H1 (cell line): Measurements from ENCODE around the gene TRDN. TPM values are rescaled to one million over a fixed set of nuclear protein-coding genes. Genes with fewer than 3 reads are reported as not detected.

ENCODE experiments used
- CTCF ChIA-PET: fragments of 300-600 bp; sonication (Branson Sonifier 250); formaldehyde crosslinking; loops from one replicate; lab custom pipeline; 2021; ENCODE audit not compliant: partially characterized antibody; lab: Charles Lee
- POLR2A ChIA-PET: fragments of 300-600 bp; sonication (Branson Sonifier 250); formaldehyde crosslinking; loops from one replicate; lab custom pipeline; 2021; ENCODE audit warnings: inconsistent platforms; ENCODE audit not compliant: partially characterized antibody; lab: Charles Lee
- DNase-seq, 2 experiments: peaks; one replicate each; pipeline versions ENCODE4 v3.0.0 to v3.0.0-alpha.2; 2010 to 2022; ENCODE audit warnings: low spot score in 2 of 2, low read depth in 1 of 2, mixed read lengths in 1 of 2
- FAIRE-seq: peaks from 2 replicates; lab custom pipeline; 2011; peaks lifted over from hg19 to GRCh38; lab: Jason Lieb, UNC
- H2AFZ ChIP-seq: 2 replicates; pipeline ENCODE4 v1.8.1; 2012; ENCODE audit warnings: low read length, inconsistent platforms
- H2AK5ac ChIP-seq: 2 replicates; pipeline ENCODE4 v1.6.1; 2013; ENCODE audit warnings: low read depth, low read length
- H2BK120ac ChIP-seq: replicated peaks from 2 replicates; pipeline ENCODE3; 2013; ENCODE audit warnings: low read depth, low read length, inconsistent platforms
- H2BK12ac ChIP-seq: 2 replicates; pipeline ENCODE4 v1.6.1; 2013; ENCODE audit warnings: low read depth, low read length
- H2BK15ac ChIP-seq: 2 replicates; pipeline ENCODE4 v1.6.1; 2013; ENCODE audit warnings: low read length
- H2BK20ac ChIP-seq: 2 replicates; pipeline ENCODE4 v1.6.1; 2013; ENCODE audit warnings: low read length
- H2BK5ac ChIP-seq: 2 replicates; pipeline ENCODE4 v1.6.1; 2013; ENCODE audit warnings: low read depth, low read length
- H3K14ac ChIP-seq: 2 replicates; pipeline ENCODE4 v1.6.1; 2013; ENCODE audit warnings: inconsistent platforms; ENCODE audit not compliant: insufficient read length
- H3K18ac ChIP-seq: 2 replicates; pipeline ENCODE4 v1.6.1; 2013; ENCODE audit warnings: low read length; ENCODE audit errors: extremely low read depth
- H3K23ac ChIP-seq: 2 replicates; pipeline ENCODE4 v1.6.1; 2013; ENCODE audit warnings: inconsistent platforms; ENCODE audit not compliant: insufficient read length
- H3K23me2 ChIP-seq: 2 replicates; pipeline ENCODE4 v1.6.1; 2013; ENCODE audit warnings: low read depth, low read length
- H3K27ac ChIP-seq: 2 replicates; pipeline ENCODE4 v1.6.1; 2011; ENCODE audit warnings: low read depth, low read length, inconsistent platforms
- H3K27me3 ChIP-seq, 4 experiments: replicated peaks in 1 of 4; 1 replicate in 1 of 4; 2 replicates in 3 of 4; pipeline versions ENCODE4 v1.6.1 to v1.8.1; 2011 to 2013; ENCODE audit warnings: low read length in 3 of 4, mild to moderate bottlenecking in 3 of 4, inconsistent platforms in 2 of 4, mixed read lengths in 2 of 4, moderate library complexity in 1 of 4; ENCODE audit not compliant: control insufficient read depth in 3 of 4, insufficient read depth in 3 of 4; ENCODE audit errors: extremely low read depth in 1 of 4
- H3K36me3 ChIP-seq, 4 experiments: 2 replicates each; pipeline versions ENCODE4 v1.6.1 to v1.8.1; 2011 to 2013; ENCODE audit warnings: mild to moderate bottlenecking in 4 of 4, low read length in 3 of 4, moderate library complexity in 2 of 4, control low read depth in 1 of 4, inconsistent platforms in 1 of 4; ENCODE audit not compliant: insufficient read depth in 4 of 4, control insufficient read depth in 2 of 4
- H3K4ac ChIP-seq: replicated peaks from 2 replicates; pipeline ENCODE3; 2013; ENCODE audit warnings: low read length, low read depth, mixed read lengths, inconsistent platforms; ENCODE audit not compliant: insufficient read length
- H3K4me1 ChIP-seq, 4 experiments: replicated peaks in 1 of 4; 1 replicate in 1 of 4; 2 replicates in 3 of 4; pipeline versions ENCODE4 v1.6.1 to v1.8.1; 2011 to 2013; ENCODE audit warnings: low read length in 3 of 4, inconsistent platforms in 2 of 4, mixed read lengths in 1 of 4; ENCODE audit not compliant: insufficient read depth in 4 of 4, control insufficient read depth in 3 of 4
- H3K4me2 ChIP-seq, 2 experiments: 2 replicates each; pipeline versions ENCODE4 v1.6.1 to v1.8.1; 2011 to 2013; ENCODE audit warnings: low read depth in 2 of 2, low read length in 2 of 2, control low read depth in 1 of 2, inconsistent platforms in 1 of 2, mild to moderate bottlenecking in 1 of 2; ENCODE audit not compliant: insufficient read depth in 1 of 2
- H3K4me3 ChIP-seq, 4 experiments: fragments of 200-600, 300-600 bp in 1 of 4; sonication (generic), shearing (Covaris generic), sonication (Bioruptor Twin) in 1 of 4; 2 replicates each; pipeline versions ENCODE4 v1.5.1 to v1.8.1; 2011 to 2016; ENCODE audit warnings: low read length in 4 of 4, low read depth in 3 of 4, control low read depth in 2 of 4, inconsistent platforms in 2 of 4, mild to moderate bottlenecking in 2 of 4, mixed read lengths in 1 of 4, moderate library complexity in 1 of 4; ENCODE audit not compliant: insufficient read depth in 2 of 4; ENCODE audit errors: extremely low read depth in 1 of 4
- H3K56ac ChIP-seq: replicated peaks from 2 replicates; pipeline ENCODE3; 2013; ENCODE audit warnings: low read depth, mild to moderate bottlenecking, mixed read lengths, low read length, inconsistent platforms; ENCODE audit not compliant: insufficient read length
- H3K79me1 ChIP-seq: 2 replicates; pipeline ENCODE4 v1.6.1; 2013; ENCODE audit warnings: low read depth, low read length, control low read depth
- H3K79me2 ChIP-seq, 2 experiments: 2 replicates each; pipeline versions ENCODE4 v1.6.1 to v1.8.1; 2012 to 2013; ENCODE audit warnings: low read length in 2 of 2, mild to moderate bottlenecking in 2 of 2, inconsistent platforms in 1 of 2; ENCODE audit not compliant: insufficient read depth in 2 of 2, control insufficient read depth in 1 of 2
- H3K9ac ChIP-seq, 4 experiments: replicated peaks in 1 of 4; 1 replicate in 1 of 4; 2 replicates in 3 of 4; pipeline versions ENCODE4 v1.6.1 to v1.8.1; 2011 to 2013; ENCODE audit warnings: low read depth in 3 of 4, low read length in 3 of 4, control low read depth in 2 of 4, mild to moderate bottlenecking in 2 of 4, moderate library complexity in 2 of 4, inconsistent platforms in 1 of 4; ENCODE audit errors: extremely low read depth in 1 of 4
- H3K9me3 ChIP-seq, 2 experiments: 2 replicates each; pipeline versions ENCODE4 v1.6.1 to v1.8.1; 2012 to 2013; ENCODE audit warnings: mild to moderate bottlenecking in 2 of 2, moderate library complexity in 2 of 2, control low read depth in 1 of 2, inconsistent platforms in 1 of 2, low read depth in 1 of 2, low read length in 1 of 2, mixed read lengths in 1 of 2; ENCODE audit not compliant: insufficient read depth in 2 of 2
- H4K20me1 ChIP-seq, 2 experiments: replicated peaks in 1 of 2; 2 replicates each; pipeline versions ENCODE3 to v1.8.1; 2011 to 2013; ENCODE audit warnings: inconsistent platforms in 2 of 2, low read length in 2 of 2, mild to moderate bottlenecking in 1 of 2; ENCODE audit not compliant: insufficient read depth in 2 of 2, control insufficient read depth in 1 of 2
- H4K5ac ChIP-seq: 2 replicates; pipeline ENCODE4 v1.6.1; 2013; ENCODE audit warnings: low read length, low read depth, mixed read lengths, inconsistent platforms; ENCODE audit not compliant: insufficient read length
- H4K8ac ChIP-seq: 2 replicates; pipeline ENCODE4 v1.8.0; 2013; ENCODE audit warnings: mild to moderate bottlenecking, moderate library complexity, low read length, inconsistent platforms; ENCODE audit not compliant: insufficient read depth; ENCODE audit errors: extremely low read depth
- H4K91ac ChIP-seq: replicated peaks from 2 replicates; pipeline ENCODE3; 2013; ENCODE audit warnings: low read length, mixed read lengths, inconsistent platforms; ENCODE audit not compliant: insufficient read length
- ATF2 ChIP-seq: IDR thresholded peaks from 2 replicates; pipeline ENCODE4 v1.6.1; 2012; ENCODE audit warnings: low read length, inconsistent platforms
- BRCA1 ChIP-seq: IDR thresholded peaks from 2 replicates; pipeline ENCODE4 v1.6.1; 2012; ENCODE audit warnings: low read depth, low read length, improper control_type of control experiment
- KDM1A ChIP-seq: fragments of 200-600, 300-600 bp; sonication (generic); IDR thresholded peaks from 2 replicates; pipeline ENCODE4 v1.7.1; 2016; ENCODE audit warnings: mild to moderate bottlenecking, low read length, borderline replicate concordance
- KDM5A ChIP-seq: fragments of 200-600 bp; IDR thresholded peaks from 2 replicates; pipeline ENCODE4 v1.7.1; 2012; ENCODE audit warnings: mild to moderate bottlenecking, low read length, inconsistent platforms, mixed read lengths
- NRF1 ChIP-seq: IDR thresholded peaks from 2 replicates; pipeline ENCODE4 v1.6.1; 2011; ENCODE audit warnings: mild to moderate bottlenecking, low read depth, low read length, improper control_type of control experiment
- RBBP5 ChIP-seq: IDR thresholded peaks from 2 replicates; pipeline ENCODE4 v1.7.1; 2012; ENCODE audit warnings: low read depth, mild to moderate bottlenecking, inconsistent platforms, low read length, moderate library complexity, borderline replicate concordance
- SP1 ChIP-seq: IDR thresholded peaks from 2 replicates; pipeline ENCODE4 v1.6.1; 2011; ENCODE audit warnings: low read depth, low read length
- SP2 ChIP-seq: IDR thresholded peaks from 2 replicates; pipeline ENCODE4 v1.6.1; 2012; ENCODE audit warnings: mild to moderate bottlenecking, low read length, inconsistent platforms
- SUZ12 ChIP-seq: fragments of 200-600 bp; sonication (generic); IDR thresholded peaks from 2 replicates; pipeline ENCODE4 v1.6.1; 2012; ENCODE audit warnings: mild to moderate bottlenecking, inconsistent platforms, low read length, moderate library complexity, mixed read lengths
- TBP ChIP-seq: IDR thresholded peaks from 2 replicates; pipeline ENCODE4 v1.6.1; 2011; ENCODE audit warnings: low read depth, low read length, improper control_type of control experiment
- TEAD4 ChIP-seq: IDR thresholded peaks from 2 replicates; pipeline ENCODE4 v1.6.1; 2012; ENCODE audit warnings: low read depth, low read length, inconsistent platforms, mixed read lengths
- USF2 ChIP-seq: IDR thresholded peaks from 2 replicates; pipeline ENCODE4 v1.6.1; 2011; ENCODE audit warnings: low read length, improper control_type of control experiment
- YY1 ChIP-seq: IDR thresholded peaks from 2 replicates; pipeline ENCODE4 v1.6.1; 2011; ENCODE audit warnings: low read depth, mild to moderate bottlenecking, low read length
- whole genome bisulfite sequencing, 2 experiments: shearing (Covaris generic) in 1 of 2; methylation state at CpG; one replicate each; pipeline versions ENCODE4 v1.1.6 to v1.1.7; 2013 to 2015; ENCODE audit warnings: low lambda C conversion rate in 2 of 2, mixed read lengths in 2 of 2, inconsistent platforms in 1 of 2, low coverage in 1 of 2, missing lambda C conversion rate in 1 of 2; ENCODE audit not compliant: insufficient replicate concordance in 2 of 2, insufficient coverage in 1 of 2, insufficient read length in 1 of 2; ENCODE audit errors: extremely low coverage in 1 of 2, missing lambda C conversion rate in 1 of 2; 5-methylcytosine and 5-hydroxymethylcytosine counted together
- polyA plus RNA-seq, 7 experiments: library from polyadenylated mRNA; depleted of rRNA in 3 of 7; stranded (reverse) in 5 of 7; unstranded in 2 of 7; fragments of >200 nt in 5 of 7; fragments of 200-250 nt in 2 of 7; gene quantifications; 1 replicate in 5 of 7; 2 replicates in 1 of 7; 4 replicates in 1 of 7; pipeline versions ENCODE4 v1.2.1 to v1.2.3, GENCODE V29; 2011 to 2013; ENCODE audit warnings: missing spikeins in 2 of 7, mixed read lengths in 2 of 7
- total RNA-seq: library from RNA; stranded (reverse); fragmentation: NEBNext Ultra II Directional; extraction: Animal tissue kit (Norgen Biotek cat#: 25700); gene quantifications from 2 replicates; pipeline ENCODE4 v1.2.1, GENCODE V29; 2021

TRDN gene
- total and polyA plus RNA-seq, 2 of the 8 experiments (the other 6 are each of a cell fraction or from before 2014, with no cell fraction given): 1.6 to 41.6 TPM

- 89% methylated on average over 1 of the region's 1 CpG; no CpG with 5 or more reads in 1 of the 2 experiments for WGBS, 2 experiments
Measured at GRCh38 chr6:123658848-123659247, 22.1 kb upstream of the TRDN start.

More at GRCh38 chr6:123658848-123659247, 22.1 kb upstream of the TRDN start:
- Histone ChIP-seq H3K27me3 (no peaks in the 10 kb centered on the region), H3K79me2 (no peaks in the 10 kb centered on the region), H3K4me2 (no peak overlapping the region), H4K5ac (no peak overlapping the region), H3K23ac (no peak overlapping the region), H3K23me2 (peaks cover 2% of the 10 kb centered on the region; the same call in 1 of the 2 replicates), H3K4me1 (no peaks in the 10 kb centered on the region), H4K91ac (no peak overlapping the region), H3K56ac (no peak overlapping the region), H3K36me3 (no peaks in the 10 kb centered on the region), H4K8ac (no peak overlapping the region), H4K20me1 (no peaks in the 10 kb centered on the region), H3K4ac (no peak overlapping the region), H2BK20ac (no peak overlapping the region), H3K14ac (no peak overlapping the region), H3K9me3 (no peaks in the 10 kb centered on the region), H2AK5ac (no peak overlapping the region), H3K4me3 (no peak overlapping the region), H3K79me1 (no peaks in the 10 kb centered on the region), H3K9ac (no peak overlapping the region), H2AFZ (no peak overlapping the region), H2BK15ac (no peak overlapping the region), H2BK5ac (no peak overlapping the region), H3K27ac (no peak overlapping the region), H2BK120ac (no peak overlapping the region), H3K18ac (no peak overlapping the region), H2BK12ac (no peak overlapping the region)
- CTCF ChIA-PET: no interaction called here
- no peak for TF ChIP-seq KDM1A
- no peak for TF ChIP-seq KDM5A
- TF ChIP-seq USF2: no peak
- TF ChIP-seq SUZ12: no peak
- no peak for TF ChIP-seq NRF1
- TF ChIP-seq ATF2: no peak
- TF ChIP-seq YY1: no peak
- no peak for TF ChIP-seq RBBP5
- TF ChIP-seq SP2: no peak
- no peak for TF ChIP-seq TEAD4
- no peak for TF ChIP-seq BRCA1
- no peak for TF ChIP-seq TBP
- TF ChIP-seq SP1: no peak
- POLR2A ChIA-PET: interaction anchor here (0.6 kb wide), 1 partner anchor 648 kb away, joined by 3 read pairs; no protein-coding TSS in a partner anchor
- DNase-seq: no peak
- no peak for FAIRE-seq
